ENCODE data around the gene FN3KRP.

FN3KRP gene

GRCh38 chr17:82699551-82699950, 17.0 kb upstream of the FN3KRP start:
- no peak for DNase-seq (ENCODE audit: low read depth)
- no peak overlapping the region for H3K4me3 ChIP-seq (ENCODE audit: control insufficient read depth, low read depth, low read length)
- no peak for TF ChIP-seq CTCF (conservative IDR thresholded peaks at IDR 0.05; ENCODE audit: control insufficient read depth, insufficient read depth, low read depth, low read length)

GRCh38 chr17:82702231-82702927, 14.1 kb upstream of the FN3KRP start:
- TF ChIP-seq CTCF (conservative IDR thresholded peaks at IDR 0.05; ENCODE audit: control insufficient read depth, insufficient read depth, low read depth, low read length) = no peak
- DNase-seq (ENCODE audit: low read depth) = no peak
- no peak overlapping the region for H3K4me3 ChIP-seq (ENCODE audit: control insufficient read depth, low read depth, low read length)

GRCh38 chr17:82703036-82703745, 13.3 kb upstream of the FN3KRP start:
- DNase-seq (ENCODE audit: low read depth) = no peak
- no peak for TF ChIP-seq CTCF (conservative IDR thresholded peaks at IDR 0.05; ENCODE audit: control insufficient read depth, insufficient read depth, low read depth, low read length)
- no peak overlapping the region for H3K4me3 ChIP-seq (ENCODE audit: control insufficient read depth, low read depth, low read length)

GRCh38 chr17:82703935-82704865, 12.3 kb upstream of the FN3KRP start:
- no peak for TF ChIP-seq CTCF (conservative IDR thresholded peaks at IDR 0.05; ENCODE audit: control insufficient read depth, insufficient read depth, low read depth, low read length)
- DNase-seq (ENCODE audit: low read depth) = no peak
- H3K4me3 ChIP-seq (ENCODE audit: control insufficient read depth, low read depth, low read length) = no peak overlapping the region

GRCh38 chr17:82704886-82705285, 11.6 kb upstream of the FN3KRP start:
- no peak for DNase-seq (ENCODE audit: low read depth)
- no peak for TF ChIP-seq CTCF (conservative IDR thresholded peaks at IDR 0.05; ENCODE audit: control insufficient read depth, insufficient read depth, low read depth, low read length)
- no peak overlapping the region for H3K4me3 ChIP-seq (ENCODE audit: control insufficient read depth, low read depth, low read length)

GRCh38 chr17:82705756-82706155, 10.8 kb upstream of the FN3KRP start:
- TF ChIP-seq CTCF (conservative IDR thresholded peaks at IDR 0.05; ENCODE audit: control insufficient read depth, insufficient read depth, low read depth, low read length) = no peak
- no peak overlapping the region for H3K4me3 ChIP-seq (ENCODE audit: control insufficient read depth, low read depth, low read length)
- no peak for DNase-seq (ENCODE audit: low read depth)

Data from fibroblast of mammary gland (primary cell).